GM12892 (cell line): Measurements from ENCODE around the gene ZSWIM7.

Source experiments
- POLR2A ChIP-seq: IDR thresholded peaks from 2 replicates; pipeline ENCODE4 v1.6.1; 2011; ENCODE audit warnings: low read depth, low read length, control low read depth
- POLR2AphosphoS5 ChIP-seq: IDR thresholded peaks from 2 replicates; pipeline ENCODE4 v1.6.1; 2011; ENCODE audit warnings: low read depth, low read length, control low read depth
- TAF1 ChIP-seq: IDR thresholded peaks from 2 replicates; pipeline ENCODE4 v1.6.1; 2011; ENCODE audit warnings: low read depth, mild to moderate bottlenecking, control low read depth, low read length, borderline replicate concordance

DNA sequence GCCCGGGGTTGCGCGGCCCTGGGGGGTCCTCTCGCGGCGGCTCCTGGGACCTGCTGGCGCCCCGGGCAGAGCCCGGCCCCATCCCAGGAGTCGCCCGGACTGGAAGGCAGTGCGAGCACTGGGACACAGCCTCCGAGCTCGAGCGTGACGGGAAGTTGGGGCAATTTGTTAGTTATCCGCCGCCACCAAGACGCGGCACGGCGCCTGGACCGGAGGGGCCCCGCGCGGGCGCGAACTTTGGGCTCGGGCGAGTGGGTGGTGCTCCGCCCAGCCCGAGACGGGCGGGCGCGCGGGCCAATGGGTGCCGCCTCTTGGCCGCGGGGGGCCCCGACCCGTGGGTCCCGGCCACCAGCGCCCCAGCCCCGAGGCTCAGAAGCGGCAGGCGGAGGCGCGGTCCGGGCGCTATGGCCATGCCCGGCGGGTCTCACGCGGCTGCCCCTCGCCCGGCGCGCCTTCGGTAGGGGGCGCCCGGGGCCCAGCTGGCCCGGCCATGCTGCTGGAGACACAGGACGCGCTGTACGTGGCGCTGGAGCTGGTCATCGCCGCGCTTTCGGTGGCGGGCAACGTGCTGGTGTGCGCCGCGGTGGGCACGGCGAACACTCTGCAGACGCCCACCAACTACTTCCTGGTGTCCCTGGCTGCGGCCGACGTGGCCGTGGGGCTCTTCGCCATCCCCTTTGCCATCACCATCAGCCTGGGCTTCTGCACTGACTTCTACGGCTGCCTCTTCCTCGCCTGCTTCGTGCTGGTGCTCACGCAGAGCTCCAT is 54.6 kb downstream of the ZSWIM7 start, which contains the start of gene ADORA2B:
- TF ChIP-seq TAF1: no peak
- no peak for TF ChIP-seq POLR2A
- TF ChIP-seq POLR2AphosphoS5: no peak
